Transverse colon (tissue), 4 donors: Measurements from ENCODE around the gene PTGDR2. TPM values are rescaled to one million over a fixed set of nuclear protein-coding genes. Genes with fewer than 3 reads are reported as not detected.

Experiments
- DNase-seq: peaks from one replicate; pipeline ENCODE4 v3.0.0-alpha.2; 2019
- H3K27ac ChIP-seq, 4 donors: fragments of 200-600 bp; sonication (generic); 2 replicates each; pipeline ENCODE4 v1.5.1; 2016 to 2018; ENCODE audit warnings: inconsistent platforms in 4 of 4
- H3K27me3 ChIP-seq: fragments of 200-600 bp; sonication (generic); 2 replicates; pipeline ENCODE4 v1.5.1; 2017; ENCODE audit warnings: inconsistent platforms
- H3K36me3 ChIP-seq, 4 donors: fragments of 200-600 bp; sonication (generic); 2 replicates each; pipeline ENCODE4 v1.5.1; 2017 to 2019; ENCODE audit warnings: inconsistent platforms in 4 of 4
- H3K4me1 ChIP-seq, 4 donors: fragments of 200-600 bp; sonication (generic); 2 replicates each; pipeline ENCODE4 v1.5.1; 2017 to 2020; ENCODE audit warnings: inconsistent platforms in 4 of 4
- H3K4me3 ChIP-seq, 4 donors: fragments of 200-600 bp; sonication (generic); 1 replicate in 1 of 4; 2 replicates in 3 of 4; pipeline versions ENCODE4 v1.5.1 to v1.6.1; 2017 to 2019; ENCODE audit warnings: inconsistent platforms in 4 of 4
- H3K9me3 ChIP-seq, 2 donors: fragments of 200-600 bp; sonication (generic); 2 replicates each; pipeline ENCODE4 v1.5.1; 2017 to 2019; ENCODE audit warnings: inconsistent platforms in 2 of 2
- CTCF ChIP-seq, 5 experiments: fragments of 200-600 bp in 3 of 5; fragments of 450-650 bp in 2 of 5; sonication (generic) in 3 of 5; IDR thresholded peaks; 1 replicate in 2 of 5; 2 replicates in 3 of 5; pipeline ENCODE4 v1.5.1; 2016 to 2017; ENCODE audit warnings: antibody characterized with exemption in 5 of 5, inconsistent platforms in 3 of 5, mild to moderate bottlenecking in 2 of 5, moderate library complexity in 1 of 5
- EP300 ChIP-seq: sonication (generic); formaldehyde crosslinking; IDR thresholded peaks from one replicate; pipeline ENCODE4 v1.6.1; 2017; ENCODE audit warnings: antibody characterized with exemption, low read depth
- POLR2A ChIP-seq: fragments of 450-650 bp; IDR thresholded peaks from one replicate; pipeline ENCODE4 v1.6.1; 2016; ENCODE audit warnings: antibody characterized with exemption, mild to moderate bottlenecking, moderate library complexity
- POLR2AphosphoS5 ChIP-seq, 3 donors: sonication (generic); formaldehyde crosslinking; IDR thresholded peaks; one replicate each; pipeline ENCODE4 v1.6.1; 2016; ENCODE audit warnings: antibody characterized with exemption in 3 of 3
- WGBS, 2 donors: methylation state at CpG; one replicate each; pipeline ENCODE4 v1.1.5; 2018; ENCODE audit warnings: low coverage in 1 of 2; 5-methylcytosine and 5-hydroxymethylcytosine counted together
- in situ Hi-C, 4 donors: fragments of 200-750 bp; cut with MboI; loops; one replicate each; pipeline versions ENCODE4 v1.15.0 to v1.15.1; 2017; ENCODE audit warnings: low sequenced_read_pairs in 3 of 4, low pct_ligation_motif_present in 1 of 4, low pct_unique_long_range_greater_than_20kb in 1 of 4
- intact Hi-C: fragments of 100-400 bp; cut with DNase I; formaldehyde crosslinking; loops from one replicate; pipeline ENCODE4 v1.15.1; 2023; ENCODE audit warnings: low total_unique reads
- total RNA-seq, 4 donors: library from RNA; depleted of rRNA; stranded (reverse); fragments of >200 nt; gene quantifications; one replicate each; pipeline ENCODE4 v1.1.0, GENCODE V29; 2016

PTGDR2 gene
- total RNA-seq, 4 donors from 2014 or later: 3.5 to 36.6 (median 4.5) TPM; not detected in 1

- H3K4me3 ChIP-seq: no peak overlapping the region
- 70% methylated on average over 15 of the region's 15 CpGs; no CpG with 5 or more reads in 1 of the 2 donors for WGBS, 2 donors
- H3K27ac ChIP-seq: no peak overlapping the region
- peaks cover 0 to 4% of the 10 kb centered on the region in 2 donors for H3K9me3 ChIP-seq
- intact Hi-C loops (no loop called here), in situ Hi-C loops (no loop called here)
- no peaks in the 10 kb centered on the region for H3K27me3 ChIP-seq
- no peaks in the 10 kb centered on the region for H3K36me3 ChIP-seq
- DNase-seq: no peak
- TF ChIP-seq CTCF (IDR thresholded peaks at IDR 0.05) (no peak), POLR2AphosphoS5 (IDR thresholded peaks at IDR 0.05) (no peak)
- H3K4me1 ChIP-seq: no peaks in the 10 kb centered on the region
Observed at GRCh38 chr11:60821827-60822599, 33.7 kb downstream of the PTGDR2 start.

- intact Hi-C loops (no loop called here), in situ Hi-C loops (no loop called here)
- no peak overlapping the region for H3K27ac ChIP-seq
- TF ChIP-seq EP300: no peak
- TF ChIP-seq POLR2AphosphoS5 (IDR thresholded peaks at IDR 0.05): no peak
- TF ChIP-seq CTCF (IDR thresholded peaks at IDR 0.05): no peak
- TF ChIP-seq POLR2A: no peak
- peaks cover 3 to 12% of the 10 kb centered on the region in 2 donors for H3K9me3 ChIP-seq
- WGBS, 2 donors: 65 to 80% methylated on average over 4 of the region's 4 CpGs
- H3K36me3 ChIP-seq: no peaks in the 10 kb centered on the region
- H3K4me1 ChIP-seq: no peaks in the 10 kb centered on the region
- no peak overlapping the region for H3K4me3 ChIP-seq
- DNase-seq: no peak
- no peaks in the 10 kb centered on the region for H3K27me3 ChIP-seq
Observed at GRCh38 chr11:60818057-60818456, 37.7 kb downstream of the PTGDR2 start.

- Histone ChIP-seq H3K36me3 (no peaks in the 10 kb centered on the region), H3K27me3 (no peaks in the 10 kb centered on the region), H3K4me3 (no peak overlapping the region), H3K27ac (no peak overlapping the region), H3K9me3 (peaks cover 3 to 12% of the 10 kb centered on the region in 2 donors), H3K4me1 (peaks cover 0 to under 1% (median 0%) of the 10 kb centered on the region in 4 donors)
- in situ Hi-C loops (no loop called here), intact Hi-C loops (no loop called here)
- TF ChIP-seq CTCF (IDR thresholded peaks at IDR 0.05) (no peak), POLR2AphosphoS5 (IDR thresholded peaks at IDR 0.05) (no peak), EP300 (no peak), POLR2A (no peak)
- 83 to 92% methylated on average over 1 to 2 of the region's 2 CpGs for WGBS, 2 donors
- no peak for DNase-seq
Observed at GRCh38 chr11:60816590-60817157, 39.1 kb downstream of the PTGDR2 start.

GRCh38 chr11:60814112-60814511, 41.6 kb downstream of the PTGDR2 start:
- Histone ChIP-seq H3K9me3 (peaks cover 3 to 12% of the 10 kb centered on the region in 2 donors), H3K36me3 (no peaks in the 10 kb centered on the region), H3K27ac (no peak overlapping the region), H3K4me1 (peaks cover 0 to 17% (median 5%) of the 10 kb centered on the region in 4 donors), H3K4me3 (no peak overlapping the region), H3K27me3 (no peaks in the 10 kb centered on the region)
- DNase-seq: no peak
- intact Hi-C loops (no loop called here), in situ Hi-C loops (no loop called here)
- TF ChIP-seq POLR2A (no peak), POLR2AphosphoS5 (IDR thresholded peaks at IDR 0.05) (no peak), EP300 (no peak), CTCF (IDR thresholded peaks at IDR 0.05) (no peak)
- WGBS, 2 donors: 92% methylated on average over 2 of the region's 2 CpGs; no CpG with 5 or more reads in 1 of the 2 donors
